IMR-90 (cell line): Measurements from ENCODE around the gene PNMA1.

Source experiments
- POLR2A ChIP-seq: IDR thresholded peaks from 2 replicates; pipeline ENCODE4 v1.6.1; 2012; ENCODE audit warnings: mild to moderate bottlenecking, low read depth, low read length
- TF ChIP-seq, protein P1 (sequence below): fragments of 150-350 bp; IDR thresholded peaks from 2 replicates; pipeline ENCODE4 v1.6.1; 2017; ENCODE audit warnings: mild to moderate bottlenecking, antibody characterized with exemption, low read length, low read depth
- TF ChIP-seq, protein P2 (sequence below): conservative IDR thresholded peaks from 2 replicates; pipeline ENCODE4 v1.5.1; 2012; ENCODE audit warnings: mild to moderate bottlenecking, low read depth, low read length, improper control_type of control experiment

DNA sequence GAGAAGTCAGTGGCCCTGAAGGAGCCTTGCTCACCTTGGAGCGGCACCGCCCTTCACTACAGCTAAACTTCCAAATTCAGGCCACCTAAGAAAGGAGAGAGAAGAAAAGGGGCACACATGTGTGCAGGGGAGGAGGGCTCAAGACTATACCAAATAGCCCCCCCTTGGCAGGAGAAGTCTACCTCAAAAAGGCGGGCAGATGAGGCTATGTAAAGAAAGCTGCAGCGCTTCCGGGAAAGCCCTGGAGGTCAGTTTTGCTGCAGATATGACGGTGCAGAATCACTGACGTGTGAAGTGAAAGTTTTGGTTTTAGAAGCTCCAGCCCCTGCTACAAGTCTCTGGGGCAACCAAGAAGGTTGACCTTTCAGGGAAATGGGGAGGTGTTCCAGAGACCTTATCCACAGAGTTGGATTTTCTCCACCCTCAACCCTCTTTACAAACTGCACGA is 48.2 kb upstream of the PNMA1 start:
- TF ChIP-seq, protein P1, sequence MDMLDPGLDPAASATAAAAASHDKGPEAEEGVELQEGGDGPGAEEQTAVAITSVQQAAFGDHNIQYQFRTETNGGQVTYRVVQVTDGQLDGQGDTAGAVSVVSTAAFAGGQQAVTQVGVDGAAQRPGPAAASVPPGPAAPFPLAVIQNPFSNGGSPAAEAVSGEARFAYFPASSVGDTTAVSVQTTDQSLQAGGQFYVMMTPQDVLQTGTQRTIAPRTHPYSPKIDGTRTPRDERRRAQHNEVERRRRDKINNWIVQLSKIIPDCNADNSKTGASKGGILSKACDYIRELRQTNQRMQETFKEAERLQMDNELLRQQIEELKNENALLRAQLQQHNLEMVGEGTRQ = no peak
- TF ChIP-seq, protein P2, sequence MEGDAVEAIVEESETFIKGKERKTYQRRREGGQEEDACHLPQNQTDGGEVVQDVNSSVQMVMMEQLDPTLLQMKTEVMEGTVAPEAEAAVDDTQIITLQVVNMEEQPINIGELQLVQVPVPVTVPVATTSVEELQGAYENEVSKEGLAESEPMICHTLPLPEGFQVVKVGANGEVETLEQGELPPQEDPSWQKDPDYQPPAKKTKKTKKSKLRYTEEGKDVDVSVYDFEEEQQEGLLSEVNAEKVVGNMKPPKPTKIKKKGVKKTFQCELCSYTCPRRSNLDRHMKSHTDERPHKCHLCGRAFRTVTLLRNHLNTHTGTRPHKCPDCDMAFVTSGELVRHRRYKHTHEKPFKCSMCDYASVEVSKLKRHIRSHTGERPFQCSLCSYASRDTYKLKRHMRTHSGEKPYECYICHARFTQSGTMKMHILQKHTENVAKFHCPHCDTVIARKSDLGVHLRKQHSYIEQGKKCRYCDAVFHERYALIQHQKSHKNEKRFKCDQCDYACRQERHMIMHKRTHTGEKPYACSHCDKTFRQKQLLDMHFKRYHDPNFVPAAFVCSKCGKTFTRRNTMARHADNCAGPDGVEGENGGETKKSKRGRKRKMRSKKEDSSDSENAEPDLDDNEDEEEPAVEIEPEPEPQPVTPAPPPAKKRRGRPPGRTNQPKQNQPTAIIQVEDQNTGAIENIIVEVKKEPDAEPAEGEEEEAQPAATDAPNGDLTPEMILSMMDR = no peak
- no peak for TF ChIP-seq POLR2A
